B cell (primary cell): Measurements from ENCODE around the gene EPAS1.

Source experiments
- CTCF ChIP-seq: fragments of 200-600 bp; IDR thresholded peaks from one replicate; pipeline ENCODE4 v1.8.0; 2022; ENCODE audit warnings: antibody characterized with exemption, mild to moderate bottlenecking
- EZH2 ChIP-seq: IDR thresholded peaks from 2 replicates; pipeline ENCODE4 v1.6.1; 2012; ENCODE audit warnings: borderline replicate concordance, low read depth, mild to moderate bottlenecking, moderate library complexity, low read length; ENCODE audit not compliant: insufficient read depth, poor library complexity, severe bottlenecking

- no peak for TF ChIP-seq EZH2
- no peak for TF ChIP-seq CTCF
These were observed 71.2 kb downstream of the EPAS1 start for GRCh38 chr2:46368401-46368800.
